A549 (cell line): Measurements from ENCODE around the gene FBXO3.

Source experiments
- EP300 ChIP-seq, 2 experiments: fragments of >200 bp; sonication (Bioruptor Twin); formaldehyde crosslinking; IDR thresholded peaks; 2 replicates in 1 of 2; 3 replicates in 1 of 2; pipeline ENCODE4 v1.6.1; 2016 to 2017
- JUNB ChIP-seq: fragments of >200 bp; sonication (Bioruptor Twin); formaldehyde crosslinking; IDR thresholded peaks from 2 replicates; pipeline ENCODE4 v1.6.1; 2016
- RAD21 ChIP-seq, 2 experiments: fragments of >200 bp in 1 of 2; sonication (Bioruptor Twin) in 1 of 2; formaldehyde crosslinking in 1 of 2; IDR thresholded peaks in 1 of 2; conservative IDR thresholded peaks in 1 of 2; 2 replicates in 1 of 2; 3 replicates in 1 of 2; pipeline ENCODE4 v1.6.1; 2012 to 2018; ENCODE audit warnings: inconsistent platforms in 1 of 2
- ZC3H11A ChIP-seq: fragments of 450-650 bp; IDR thresholded peaks from 2 replicates; pipeline ENCODE4 v1.6.1; 2014; ENCODE audit warnings: antibody characterized with exemption, mild to moderate bottlenecking
- TF ChIP-seq, protein P1 (sequence below): fragments of >200 bp; sonication (Bioruptor Twin); formaldehyde crosslinking; IDR thresholded peaks from 3 replicates; pipeline ENCODE4 v1.5.1; 2016
- TF ChIP-seq, protein P2 (sequence below): fragments of 200-600 bp; sonication (generic); IDR thresholded peaks from 2 replicates; pipeline ENCODE4 v1.6.1; 2016; ENCODE audit warnings: antibody characterized with exemption, mild to moderate bottlenecking, moderate library complexity

DNA sequence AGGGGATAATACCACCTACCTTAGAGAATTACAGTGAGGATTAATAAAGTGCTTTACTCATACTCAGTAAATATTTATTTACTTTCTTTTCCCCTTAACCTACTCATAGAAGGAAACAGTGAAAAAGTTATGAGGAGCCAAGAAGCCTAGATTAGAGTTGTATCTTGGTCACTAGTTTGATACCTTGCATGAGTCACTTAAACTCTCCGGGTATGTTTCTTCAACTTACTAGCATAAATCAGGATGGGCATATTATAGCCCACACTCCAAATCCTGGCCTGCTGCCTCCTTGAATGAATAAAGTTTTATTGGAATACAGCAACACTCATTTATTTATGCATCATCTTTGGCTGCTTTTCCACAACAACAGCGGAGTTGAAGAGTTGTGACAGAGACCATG is 8.2 kb downstream of the FBXO3 start:
- TF ChIP-seq JUNB (no peak), ZC3H11A (no peak), EP300 (IDR thresholded peaks at IDR 0.05) (no peak), RAD21 (conservative IDR thresholded peaks at IDR 0.05 in 1 of 2, IDR thresholded peaks at IDR 0.05 in 1 of 2) (no peak)
- TF ChIP-seq, protein P1, sequence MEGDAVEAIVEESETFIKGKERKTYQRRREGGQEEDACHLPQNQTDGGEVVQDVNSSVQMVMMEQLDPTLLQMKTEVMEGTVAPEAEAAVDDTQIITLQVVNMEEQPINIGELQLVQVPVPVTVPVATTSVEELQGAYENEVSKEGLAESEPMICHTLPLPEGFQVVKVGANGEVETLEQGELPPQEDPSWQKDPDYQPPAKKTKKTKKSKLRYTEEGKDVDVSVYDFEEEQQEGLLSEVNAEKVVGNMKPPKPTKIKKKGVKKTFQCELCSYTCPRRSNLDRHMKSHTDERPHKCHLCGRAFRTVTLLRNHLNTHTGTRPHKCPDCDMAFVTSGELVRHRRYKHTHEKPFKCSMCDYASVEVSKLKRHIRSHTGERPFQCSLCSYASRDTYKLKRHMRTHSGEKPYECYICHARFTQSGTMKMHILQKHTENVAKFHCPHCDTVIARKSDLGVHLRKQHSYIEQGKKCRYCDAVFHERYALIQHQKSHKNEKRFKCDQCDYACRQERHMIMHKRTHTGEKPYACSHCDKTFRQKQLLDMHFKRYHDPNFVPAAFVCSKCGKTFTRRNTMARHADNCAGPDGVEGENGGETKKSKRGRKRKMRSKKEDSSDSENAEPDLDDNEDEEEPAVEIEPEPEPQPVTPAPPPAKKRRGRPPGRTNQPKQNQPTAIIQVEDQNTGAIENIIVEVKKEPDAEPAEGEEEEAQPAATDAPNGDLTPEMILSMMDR = no peak
- TF ChIP-seq, protein P2, sequence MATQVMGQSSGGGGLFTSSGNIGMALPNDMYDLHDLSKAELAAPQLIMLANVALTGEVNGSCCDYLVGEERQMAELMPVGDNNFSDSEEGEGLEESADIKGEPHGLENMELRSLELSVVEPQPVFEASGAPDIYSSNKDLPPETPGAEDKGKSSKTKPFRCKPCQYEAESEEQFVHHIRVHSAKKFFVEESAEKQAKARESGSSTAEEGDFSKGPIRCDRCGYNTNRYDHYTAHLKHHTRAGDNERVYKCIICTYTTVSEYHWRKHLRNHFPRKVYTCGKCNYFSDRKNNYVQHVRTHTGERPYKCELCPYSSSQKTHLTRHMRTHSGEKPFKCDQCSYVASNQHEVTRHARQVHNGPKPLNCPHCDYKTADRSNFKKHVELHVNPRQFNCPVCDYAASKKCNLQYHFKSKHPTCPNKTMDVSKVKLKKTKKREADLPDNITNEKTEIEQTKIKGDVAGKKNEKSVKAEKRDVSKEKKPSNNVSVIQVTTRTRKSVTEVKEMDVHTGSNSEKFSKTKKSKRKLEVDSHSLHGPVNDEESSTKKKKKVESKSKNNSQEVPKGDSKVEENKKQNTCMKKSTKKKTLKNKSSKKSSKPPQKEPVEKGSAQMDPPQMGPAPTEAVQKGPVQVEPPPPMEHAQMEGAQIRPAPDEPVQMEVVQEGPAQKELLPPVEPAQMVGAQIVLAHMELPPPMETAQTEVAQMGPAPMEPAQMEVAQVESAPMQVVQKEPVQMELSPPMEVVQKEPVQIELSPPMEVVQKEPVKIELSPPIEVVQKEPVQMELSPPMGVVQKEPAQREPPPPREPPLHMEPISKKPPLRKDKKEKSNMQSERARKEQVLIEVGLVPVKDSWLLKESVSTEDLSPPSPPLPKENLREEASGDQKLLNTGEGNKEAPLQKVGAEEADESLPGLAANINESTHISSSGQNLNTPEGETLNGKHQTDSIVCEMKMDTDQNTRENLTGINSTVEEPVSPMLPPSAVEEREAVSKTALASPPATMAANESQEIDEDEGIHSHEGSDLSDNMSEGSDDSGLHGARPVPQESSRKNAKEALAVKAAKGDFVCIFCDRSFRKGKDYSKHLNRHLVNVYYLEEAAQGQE = no peak
